ENCODE measurements around the gene RBM33.

The RBM33 gene

GRCh38 chr7:155751409-155751808, 106.9 kb downstream of the RBM33 start:
- no peak for FAIRE-seq

- FAIRE-seq, result no peak
These were observed 108.4 kb downstream of the RBM33 start for GRCh38 chr7:155752756-155753445.

GRCh38 chr7:155753446-155753965, 109.0 kb downstream of the RBM33 start:
- FAIRE-seq, result no peak

- FAIRE-seq, result no peak
These were observed 109.7 kb downstream of the RBM33 start for GRCh38 chr7:155754165-155754564.

- FAIRE-seq, result no peak
These were observed 110.6 kb downstream of the RBM33 start for GRCh38 chr7:155755026-155755425.

GRCh38 chr7:155756322-155756721, 111.9 kb downstream of the RBM33 start:
- no peak for FAIRE-seq

- FAIRE-seq, result no peak
These were observed 113.9 kb downstream of the RBM33 start for GRCh38 chr7:155758348-155758747.

GRCh38 chr7:155759740-155760430, 115.4 kb downstream of the RBM33 start:
- FAIRE-seq, result no peak

- FAIRE-seq, result no peak
These were observed 116.7 kb downstream of the RBM33 start for GRCh38 chr7:155761162-155761561.

GRCh38 chr7:155762036-155762435, 117.6 kb downstream of the RBM33 start:
- FAIRE-seq, result no peak

- no peak for FAIRE-seq
These were observed 118.2 kb downstream of the RBM33 start for GRCh38 chr7:155762655-155763054.

- FAIRE-seq, result no peak
These were observed 118.7 kb downstream of the RBM33 start for GRCh38 chr7:155763122-155763521.

GRCh38 chr7:155763691-155764437, 119.4 kb downstream of the RBM33 start:
- no peak for FAIRE-seq

- no peak for FAIRE-seq
These were observed 120.0 kb downstream of the RBM33 start for GRCh38 chr7:155764438-155764793.

- FAIRE-seq, result no peak
These were observed 121.0 kb downstream of the RBM33 start for GRCh38 chr7:155765458-155765857.

GRCh38 chr7:155766386-155766785, 121.9 kb downstream of the RBM33 start:
- FAIRE-seq, result no peak

GRCh38 chr7:155766966-155767916, 122.8 kb downstream of the RBM33 start:
- FAIRE-seq, result no peak

GRCh38 chr7:155769701-155770100, 125.2 kb downstream of the RBM33 start:
- no peak for FAIRE-seq

- FAIRE-seq, result no peak
These were observed 125.8 kb downstream of the RBM33 start for GRCh38 chr7:155770241-155770640.

GRCh38 chr7:155773531-155773930, 129.1 kb downstream of the RBM33 start:
- no peak for FAIRE-seq

GRCh38 chr7:155774947-155775346, 130.5 kb downstream of the RBM33 start:
- FAIRE-seq, result no peak

GRCh38 chr7:155775691-155776090, 131.2 kb downstream of the RBM33 start:
- FAIRE-seq, result no peak

Measured in endometrium (tissue), 2 donors.